ENCODE measurements around the gene ARHGEF25.
"Not testable (repeated sequence)": the region's sequence is repeated elsewhere in the genome, so short reads cannot be mapped to it uniquely, and the experiment has no call there.

ARHGEF25 gene

GRCh38 chr12:57623385-57623784, 12.2 kb downstream of the ARHGEF25 start:
- DNase-seq: no peak

GRCh38 chr12:57623811-57624390, 12.7 kb downstream of the ARHGEF25 start:
- DNase-seq: no peak

- no peak for DNase-seq
These were observed 13.4 kb downstream of the ARHGEF25 start for GRCh38 chr12:57624441-57625220.

GRCh38 chr12:57625261-57626032, 14.2 kb downstream of the ARHGEF25 start:
- DNase-seq: no peak

GRCh38 chr12:57626111-57626920, 15.1 kb downstream of the ARHGEF25 start:
- no peak for DNase-seq

GRCh38 chr12:57626921-57627445, 15.7 kb downstream of the ARHGEF25 start:
- no peak for DNase-seq

GRCh38 chr12:57627501-57628279, 16.5 kb downstream of the ARHGEF25 start:
- no peak for DNase-seq

GRCh38 chr12:57628280-57629191, 17.3 kb downstream of the ARHGEF25 start:
- DNase-seq: no peak

GRCh38 chr12:57629897-57630471, 18.7 kb downstream of the ARHGEF25 start:
- DNase-seq: no peak

- DNase-seq: no peak
These were observed 19.7 kb downstream of the ARHGEF25 start for GRCh38 chr12:57630891-57631433.

GRCh38 chr12:57631566-57632072, 20.4 kb downstream of the ARHGEF25 start:
- no peak for DNase-seq

GRCh38 chr12:57632073-57632957, 21.1 kb downstream of the ARHGEF25 start:
- no peak for DNase-seq

- peak; percentile 70 for DNase-seq
These were observed 22.0 kb downstream of the ARHGEF25 start, which contains the start of gene B4GALNT1 for GRCh38 chr12:57632958-57633840. B4GALNT1 (minus strand) TSS chr12:57633201; CDS start chr12:57632132, 1,069 bp downstream.

- DNase-seq: not testable (repeated sequence)
These were observed 25.5 kb downstream of the ARHGEF25 start for GRCh38 chr12:57636731-57637130.

- DNase-seq: no peak
These were observed 26.1 kb downstream of the ARHGEF25 start for GRCh38 chr12:57637364-57637763.

GRCh38 chr12:57638096-57638495, 26.9 kb downstream of the ARHGEF25 start:
- DNase-seq: no peak
